HepG2 (cell line): Measurements from ENCODE around the gene GINS2. TPM values are rescaled to one million over a fixed set of nuclear protein-coding genes. Genes with fewer than 3 reads are reported as not detected.

Source experiments
- EHMT2 ChIP-seq: fragments of 200-600 bp; sonication (generic); IDR thresholded peaks from 2 replicates; pipeline ENCODE4 v1.7.0; 2017; ENCODE audit warnings: antibody characterized with exemption, low read depth, low read length, borderline replicate concordance
- KLF6 ChIP-seq: IDR thresholded peaks from 2 replicates; pipeline ENCODE4 v1.8.0; 2016; ENCODE audit warnings: missing biosample characterization, missing genetic modification reagents
- SIN3A ChIP-seq: IDR thresholded peaks from 2 replicates; pipeline ENCODE4 v1.6.1; 2011; ENCODE audit warnings: low read depth, mild to moderate bottlenecking, control low read depth, low read length, borderline replicate concordance
- ZNF10 ChIP-seq: sonication (generic); formaldehyde crosslinking; IDR thresholded peaks from 2 replicates; pipeline ENCODE4 v1.4.0; 2020; ENCODE audit warnings: mild to moderate bottlenecking, low read depth, missing genetic modification reagents, borderline replicate concordance
- ZNF567 ChIP-seq: sonication (generic); formaldehyde crosslinking; IDR thresholded peaks from 2 replicates; pipeline ENCODE4 v1.8.1; 2023; ENCODE audit warnings: mild to moderate bottlenecking, missing genetic modification reagents, borderline replicate concordance
- ZNF577 ChIP-seq: sonication (generic); formaldehyde crosslinking; IDR thresholded peaks from 2 replicates; pipeline ENCODE4 v1.4.0; 2020; ENCODE audit warnings: mild to moderate bottlenecking, low read depth, missing genetic modification reagents, borderline replicate concordance
- ZNF609 ChIP-seq: sonication (generic); formaldehyde crosslinking; IDR thresholded peaks from 2 replicates; pipeline ENCODE4 v1.4.0; 2020; ENCODE audit warnings: mild to moderate bottlenecking, missing genetic modification reagents, borderline replicate concordance
- ZNF850 ChIP-seq: sonication (generic); formaldehyde crosslinking; conservative IDR thresholded peaks from 2 replicates; pipeline ENCODE4 v1.9.0; 2021; ENCODE audit warnings: mild to moderate bottlenecking, missing genetic modification reagents
- polyA plus RNA-seq, 8 experiments: library from polyadenylated mRNA; depleted of rRNA in 3 of 8; stranded (reverse) in 7 of 8; unstranded in 1 of 8; fragments of >200 nt; fragmentation: Illumina TruSeq in 4 of 8; extraction: Trizol in 4 of 8; gene quantifications; 2 replicates each; pipeline versions ENCODE4 v1.2.1 to v1.2.3, GENCODE V29; 2011 to 2016; ENCODE audit warnings: low read depth in 4 of 8, missing spikeins in 1 of 8, mixed read lengths in 1 of 8; ENCODE audit not compliant: insufficient read depth in 1 of 8
- total RNA-seq, 5 experiments: library from RNA; depleted of rRNA; stranded (reverse); fragments of >200 nt; fragmentation: Illumina TruSeq; extraction: Trizol; gene quantifications; 2 replicates each; pipeline ENCODE4 v1.2.3, GENCODE V29; 2016; ENCODE audit warnings: low read depth in 1 of 5

GINS2 gene
- total and polyA plus RNA-seq, 2 of the 13 experiments (the other 11 are each of a cell fraction or from before 2014, with no cell fraction given): 10.6 to 48.3 TPM

DNA sequence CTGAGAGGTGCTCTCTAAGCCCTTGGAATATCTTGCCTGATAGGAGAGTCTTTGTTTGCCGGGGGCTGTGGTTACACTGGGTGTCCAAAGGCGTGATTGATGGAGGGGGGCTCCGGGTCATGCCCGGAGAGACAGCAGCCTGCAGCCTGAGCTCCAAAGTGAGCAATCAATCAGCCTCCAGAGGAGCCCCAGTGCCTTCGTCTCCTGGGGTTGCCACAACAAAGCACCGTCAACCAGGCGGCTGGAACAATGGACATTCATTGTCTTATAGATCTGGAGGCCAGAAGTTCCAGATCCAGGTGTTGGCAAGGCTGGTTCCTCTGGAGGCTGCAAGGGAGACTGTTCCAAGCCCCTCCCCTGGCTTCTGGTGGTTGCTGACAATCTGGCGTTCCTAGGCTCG lies 24.0 kb upstream of the GINS2 start (continued):
- TF ChIP-seq ZNF577 (CRISPR knock-in tag) (no peak), SIN3A (no peak), KLF6 (CRISPR knock-in tag) (no peak), ZNF609 (no peak), ZNF850 (CRISPR knock-in tag) (no peak), ZNF567 (CRISPR knock-in tag) (no peak), ZNF10 (CRISPR knock-in tag) (no peak), EHMT2 (no peak)
